ENCODE data around the gene AK8. TPM values are rescaled to one million over a fixed set of nuclear protein-coding genes. Genes with fewer than 3 reads are reported as not detected.

Gene AK8
- total RNA-seq, 1 donor from 2014 or later: 0.07 TPM

DNA sequence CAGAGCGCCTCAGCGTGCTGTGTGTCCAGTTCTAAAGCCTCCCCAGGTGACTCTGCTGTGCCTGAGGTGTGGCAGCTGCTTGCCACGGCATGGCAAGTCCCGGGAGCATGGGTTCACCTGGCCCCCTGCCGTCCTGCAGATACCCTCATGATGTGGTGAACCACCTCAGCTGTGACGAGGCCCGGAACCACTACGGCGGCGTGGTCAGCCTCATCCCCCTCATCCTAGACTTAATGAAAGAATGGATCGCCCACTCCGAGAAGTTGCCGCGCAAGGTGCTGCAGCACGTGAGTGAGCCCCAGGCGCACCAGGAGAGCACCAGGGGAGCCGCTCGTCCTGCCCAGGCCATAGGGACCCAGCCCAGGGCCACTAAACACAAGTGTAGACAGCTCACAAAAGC lies 10.1 kb upstream of the AK8 start:
- DNase-seq (ENCODE audit: low read depth, low spot score): no peak

DNA sequence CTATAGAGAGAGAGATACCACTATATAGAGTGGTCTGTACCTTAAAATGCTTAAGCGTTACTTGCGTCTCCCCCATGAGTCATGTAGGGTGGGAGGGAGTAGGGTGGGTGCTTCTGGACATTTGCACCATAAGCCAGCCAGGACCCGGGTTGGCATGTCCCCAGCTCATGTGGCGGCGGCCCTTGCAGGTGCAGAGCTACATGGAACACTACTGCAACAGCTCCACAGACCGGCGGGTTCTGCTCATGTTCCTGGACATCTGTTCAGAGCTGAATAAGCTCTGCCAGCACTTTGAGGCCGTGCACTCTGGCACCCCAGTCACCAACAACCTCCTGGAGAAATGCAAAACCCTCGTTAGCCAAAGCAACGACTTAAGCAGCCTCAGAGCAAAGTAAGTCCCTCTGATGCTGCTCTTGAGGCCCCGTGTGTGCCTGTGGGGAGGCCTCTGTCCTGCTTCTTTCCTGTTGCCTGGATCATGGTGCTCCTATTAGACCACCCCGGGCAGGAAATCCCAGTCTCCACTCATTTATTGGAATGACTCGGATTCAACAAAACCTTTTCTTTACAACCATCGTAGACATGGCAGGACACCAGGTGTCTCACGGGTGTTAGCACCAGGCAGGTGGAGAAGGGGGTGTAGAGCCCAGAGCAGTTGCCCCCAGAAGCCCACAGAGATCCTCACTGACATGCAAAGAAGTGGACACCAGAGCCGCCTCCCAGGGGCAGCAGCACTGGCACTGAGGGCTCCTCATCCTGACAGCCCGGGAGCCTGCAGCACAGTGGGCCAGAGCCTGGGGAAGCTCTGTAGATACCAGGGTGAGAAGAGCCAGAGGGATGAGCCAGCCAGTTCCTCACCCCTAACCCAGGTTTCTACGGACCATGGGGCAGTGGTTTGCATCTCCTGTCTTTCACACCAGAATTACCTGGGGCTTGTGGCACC lies 9.4 kb upstream of the AK8 start:
- no peak for DNase-seq (ENCODE audit: low read depth, low spot score)

DNA sequence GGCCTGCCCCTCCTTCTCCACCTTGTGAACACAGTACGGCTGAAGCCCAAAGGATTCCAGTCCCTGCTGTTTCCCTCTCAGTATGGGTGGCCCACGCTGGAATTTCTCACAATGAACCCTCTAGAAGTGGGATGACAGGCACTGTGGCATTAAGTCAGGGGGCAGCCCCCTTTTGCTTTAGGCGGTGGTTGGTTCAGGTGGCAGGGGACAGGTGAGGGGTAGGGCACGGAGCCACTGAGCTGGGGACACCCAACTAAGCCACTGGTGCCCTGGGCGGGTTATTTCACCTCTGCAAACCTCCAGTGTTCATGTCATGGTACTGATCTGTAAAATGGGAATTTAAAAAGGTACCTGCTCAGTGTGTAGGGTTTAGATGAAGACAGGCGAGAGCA lies 8.2 kb upstream of the AK8 start:
- DNase-seq (ENCODE audit: low read depth, low spot score): no peak

DNA sequence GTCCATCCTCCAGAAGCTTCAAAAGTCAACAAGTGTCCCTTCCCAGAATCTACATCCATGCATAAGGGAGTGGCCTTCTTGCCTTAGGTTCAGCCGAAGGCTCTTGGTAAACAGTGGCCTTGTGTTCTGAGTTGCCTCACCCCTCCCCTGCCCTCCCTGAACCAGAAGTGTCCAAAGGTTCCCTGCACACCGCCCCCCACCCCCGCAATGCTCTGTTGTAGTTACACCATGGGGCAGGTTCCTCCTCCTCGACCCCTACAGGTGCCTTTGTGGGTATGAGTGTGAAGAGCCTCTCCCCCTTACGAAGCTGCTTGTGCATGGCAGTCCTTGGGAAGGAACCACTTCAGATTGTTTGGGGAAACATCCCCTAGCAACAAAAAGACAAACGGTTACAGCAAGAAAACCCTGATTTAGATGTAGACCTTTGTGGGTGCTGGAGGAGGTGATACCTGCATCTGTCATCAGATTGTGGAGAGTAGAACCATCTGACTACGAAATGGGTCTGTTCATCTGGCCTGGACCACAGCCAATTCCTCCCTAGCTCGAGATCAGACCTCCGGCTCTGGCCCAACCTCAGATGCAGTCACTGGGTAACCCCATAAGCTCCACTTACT lies 7.7 kb upstream of the AK8 start:
- DNase-seq (ENCODE audit: low read depth, low spot score): no peak

DNA sequence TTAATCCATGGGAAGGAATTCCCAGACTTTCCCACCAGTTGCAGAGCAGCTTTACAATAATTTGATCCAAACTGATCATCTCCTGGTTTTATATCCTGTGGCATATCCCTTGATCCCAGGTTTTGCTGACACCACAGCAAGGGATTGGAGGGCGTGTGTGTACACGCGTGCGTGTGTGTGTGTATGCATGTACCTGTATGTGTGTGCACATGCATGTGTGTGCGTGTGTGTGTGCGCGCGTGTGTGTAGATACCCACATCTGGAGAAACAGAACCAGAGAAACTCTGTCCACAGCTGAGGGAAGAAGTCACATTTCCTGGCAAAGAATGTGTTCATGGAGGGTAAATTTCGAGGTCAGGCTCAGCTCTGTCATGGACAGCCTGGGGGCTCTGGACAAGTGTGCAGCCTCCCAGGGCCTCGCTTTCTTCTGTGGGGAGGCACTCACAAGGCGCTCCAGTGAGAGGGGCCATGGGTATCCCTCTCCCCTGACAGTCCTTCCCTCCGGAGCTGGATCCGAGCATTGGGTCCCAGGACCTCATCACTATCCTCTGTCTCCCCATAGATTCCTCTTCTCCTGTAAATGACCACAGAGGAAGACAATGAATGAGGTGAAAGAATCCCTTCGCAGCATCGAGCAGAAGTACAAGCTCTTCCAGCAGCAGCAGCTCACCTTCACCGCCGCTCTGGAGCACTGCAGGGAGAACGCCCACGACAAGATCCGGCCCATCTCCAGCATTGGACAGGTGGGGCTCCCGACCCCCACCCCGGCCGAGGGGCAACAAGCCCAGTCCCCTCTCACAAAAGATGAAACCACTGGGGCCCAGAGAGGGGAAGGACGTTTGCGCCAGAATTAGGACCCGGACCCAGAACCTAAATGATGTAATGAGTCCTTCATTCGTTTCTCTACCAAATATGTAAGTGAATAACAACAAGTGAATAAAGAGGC lies 5.5 kb upstream of the AK8 start:
- no peak for DNase-seq (ENCODE audit: low read depth, low spot score)

DNA sequence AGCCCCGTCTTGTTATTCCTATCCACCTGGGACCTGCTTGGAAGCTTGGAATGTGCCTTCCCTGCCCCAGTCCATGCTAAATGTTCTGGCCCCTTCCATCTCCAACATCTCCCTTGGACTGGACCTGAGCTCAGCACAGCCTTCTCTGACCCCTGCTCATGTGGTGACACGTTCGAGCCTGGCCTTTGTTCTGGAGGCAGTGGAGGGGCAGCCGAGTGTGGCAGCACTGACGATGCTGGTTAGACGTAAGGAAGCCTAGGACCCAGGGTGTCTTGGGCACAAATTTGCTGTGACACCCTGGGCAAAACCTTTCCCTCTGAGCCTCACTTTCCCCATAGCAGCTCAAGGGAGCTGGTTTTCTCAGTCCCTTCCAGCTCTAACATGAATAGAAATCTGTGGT lies 4.5 kb upstream of the AK8 start:
- DNase-seq (ENCODE audit: low read depth, low spot score): no peak

DNA sequence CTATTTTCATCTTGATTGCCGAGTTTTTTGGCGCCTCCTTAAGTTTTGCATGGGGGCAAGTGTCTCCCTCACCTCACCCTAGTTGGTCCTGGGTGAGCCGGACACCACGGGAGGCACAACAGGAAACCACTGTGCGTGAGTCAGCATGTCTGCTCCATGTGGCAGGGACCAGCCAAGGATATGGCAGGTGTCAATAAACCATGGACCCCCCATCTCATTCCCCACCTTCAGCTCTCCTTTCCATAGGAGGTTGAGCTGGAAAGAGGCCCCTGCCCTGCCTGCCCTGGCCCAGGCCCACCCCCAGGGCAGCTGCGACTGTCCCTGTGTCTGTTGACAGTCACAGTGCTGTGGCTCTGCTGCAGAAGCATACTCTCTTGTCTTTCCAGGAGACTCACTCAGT lies 3.7 kb upstream of the AK8 start:
- no peak for DNase-seq (ENCODE audit: low read depth, low spot score)

DNA sequence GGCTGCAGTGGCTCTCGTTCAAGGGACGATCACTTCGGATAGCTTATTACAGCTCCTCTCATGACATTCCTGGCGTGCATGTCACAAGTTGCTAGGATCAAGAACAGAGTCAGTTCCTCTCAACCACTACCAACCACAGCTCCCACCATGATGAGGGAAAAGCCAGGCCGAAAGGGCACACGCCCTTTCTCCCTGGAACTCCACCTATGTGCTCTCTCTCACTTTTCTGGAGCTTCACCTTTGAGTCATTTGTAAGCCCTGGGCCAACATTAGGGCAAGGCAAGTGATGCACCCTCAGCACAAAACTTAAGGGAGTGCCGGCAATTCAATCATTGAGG lies 2.2 kb upstream of the AK8 start:
- DNase-seq (ENCODE audit: low read depth, low spot score): no peak

DNA sequence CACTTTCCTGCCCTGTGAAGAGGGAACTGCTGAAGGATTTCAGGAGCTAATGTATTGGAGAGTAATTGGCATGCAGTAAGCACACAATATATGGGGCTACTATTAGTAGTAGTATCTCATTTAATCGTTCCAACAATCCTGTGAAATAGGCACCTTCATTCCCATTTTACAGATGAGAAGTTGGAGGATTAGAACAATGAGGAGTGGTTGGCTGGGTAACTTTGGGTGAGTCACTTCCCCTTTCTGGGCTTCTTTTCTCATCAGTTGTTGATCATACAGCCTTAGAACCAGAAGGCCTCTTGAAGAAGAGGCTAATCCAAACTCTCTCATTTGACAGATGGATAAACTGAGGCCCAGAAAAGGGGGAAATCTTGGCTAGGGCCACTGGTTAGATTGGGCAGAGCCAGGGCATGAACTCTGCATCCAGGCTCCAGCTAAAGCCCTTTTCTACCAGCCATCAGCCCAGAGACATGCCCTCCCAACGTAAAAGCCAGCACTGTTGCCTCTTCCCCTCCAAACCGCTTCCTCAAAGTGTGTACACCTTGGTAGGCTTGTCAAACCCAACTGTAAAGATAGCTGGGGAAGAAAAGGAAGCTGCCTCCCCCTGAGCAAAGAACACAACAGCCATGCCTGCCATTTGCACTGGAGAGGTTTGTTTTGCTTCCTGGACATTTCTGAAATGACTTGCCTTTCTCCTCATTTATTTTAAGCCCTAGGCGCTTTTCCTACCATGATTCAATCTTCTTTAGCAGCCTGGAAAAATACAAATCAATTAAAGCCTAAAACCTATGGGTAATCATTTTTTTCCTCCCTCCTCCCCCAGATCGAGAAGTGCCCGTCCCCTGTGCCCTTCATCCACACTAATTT lies 1.6 kb upstream of the AK8 start:
- DNase-seq (ENCODE audit: low read depth, low spot score): no peak

DNA sequence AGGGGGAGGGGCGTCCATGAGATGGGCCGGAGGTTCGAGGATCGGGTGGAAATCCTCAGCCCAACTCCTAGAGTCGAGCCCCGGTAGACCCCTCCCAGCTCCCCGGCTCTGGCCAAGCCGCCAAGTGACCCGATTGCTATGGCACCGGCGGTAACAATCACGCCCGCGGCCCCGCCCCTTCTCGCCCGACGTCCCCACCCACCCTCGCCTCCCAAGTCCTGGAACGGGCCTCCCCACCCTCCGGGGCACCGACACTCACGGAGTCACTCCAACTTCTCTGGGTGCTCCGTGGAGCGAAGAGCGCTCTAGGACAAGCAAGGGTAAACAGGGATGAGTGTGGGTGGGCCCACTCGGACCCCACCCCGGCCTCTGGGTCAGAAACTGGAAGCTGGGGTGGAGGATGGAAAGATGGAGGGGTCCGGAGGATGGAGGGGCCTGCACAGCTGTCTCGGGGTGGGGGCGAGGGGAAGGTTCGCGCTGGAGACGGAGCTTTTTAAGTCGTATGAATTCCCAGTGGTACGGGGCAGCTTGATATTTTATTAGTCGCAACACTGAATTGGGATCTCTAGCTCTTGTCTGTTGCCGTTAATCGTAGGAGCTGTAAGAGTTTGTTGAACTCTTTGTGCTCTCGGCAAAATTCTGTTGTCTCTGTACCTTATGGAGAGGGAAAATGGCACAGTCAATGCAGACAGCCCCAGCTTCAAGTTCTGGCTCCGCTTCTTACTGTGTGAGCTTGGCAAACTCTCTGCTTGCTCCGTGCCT lies 792 bp upstream of the AK8 start, which contains the start of gene SPACA9:
SPACA9 (plus strand) TSS at position 204 of the 762 bp plus-strand sequence. CDS start 5,050 bp downstream, outside the sequence.
- DNase-seq (ENCODE audit: low read depth, low spot score): no peak

DNA sequence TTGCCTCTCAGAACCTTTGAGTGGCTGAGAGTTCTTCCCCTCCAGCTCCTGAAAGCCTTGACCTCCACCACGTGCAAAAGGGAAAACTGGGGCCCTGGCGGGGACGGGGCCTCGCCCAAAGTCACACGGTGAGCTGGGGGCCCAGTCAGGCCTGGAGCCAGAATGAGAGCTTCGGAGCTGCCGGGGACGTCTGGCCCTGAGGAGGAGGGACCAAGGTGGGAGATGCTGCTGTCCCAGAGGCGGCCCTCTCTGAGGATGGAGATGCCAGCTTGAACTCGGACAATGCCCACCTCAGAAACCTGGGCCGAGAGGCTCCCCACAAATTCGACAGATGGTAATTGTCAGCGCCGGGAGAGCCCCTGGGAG lies 643 bp downstream of the AK8 start:
- DNase-seq (ENCODE audit: low read depth, low spot score): no peak

DNA sequence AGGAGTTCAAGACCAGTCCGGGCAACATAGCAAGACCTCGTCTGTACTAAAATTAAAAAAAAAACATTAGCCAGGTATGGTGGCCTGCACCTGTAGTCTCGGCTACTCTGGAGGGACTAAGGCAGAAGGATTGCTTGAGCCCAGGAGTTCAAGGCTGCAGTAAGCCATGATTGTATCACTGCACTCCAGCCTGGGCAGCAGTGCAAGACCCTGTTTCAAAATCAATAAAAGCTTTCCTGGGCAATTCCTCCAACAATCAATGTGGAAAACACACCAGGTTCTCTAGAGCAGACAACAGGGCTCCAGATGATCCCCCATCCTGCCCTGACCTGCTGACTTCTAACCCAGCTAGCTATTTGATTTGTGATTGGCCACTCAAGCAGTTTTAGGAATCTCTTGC lies 1.2 kb downstream of the AK8 start:
- DNase-seq (ENCODE audit: low read depth, low spot score): no peak

DNA sequence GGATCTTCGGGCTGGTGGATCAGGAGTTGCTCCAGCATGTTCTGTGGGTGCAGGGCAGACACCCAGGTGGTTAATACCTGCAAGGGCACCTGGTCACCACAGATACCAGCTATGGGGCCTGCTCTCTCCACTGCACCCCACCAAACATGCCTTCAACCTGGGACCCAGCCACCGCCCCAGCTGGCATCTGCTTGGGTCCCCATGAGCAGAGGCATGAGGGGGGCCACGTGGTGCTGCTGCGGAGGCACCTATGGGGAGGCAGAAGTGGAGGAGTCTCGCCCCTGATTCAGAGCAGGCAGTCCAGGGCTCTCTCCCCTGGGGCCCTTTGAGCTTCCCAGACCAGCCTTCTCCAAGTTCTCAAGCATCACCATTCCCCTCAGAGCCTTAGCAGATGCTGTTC lies 2.9 kb downstream of the AK8 start:
- DNase-seq (ENCODE audit: low read depth, low spot score): no peak

DNA sequence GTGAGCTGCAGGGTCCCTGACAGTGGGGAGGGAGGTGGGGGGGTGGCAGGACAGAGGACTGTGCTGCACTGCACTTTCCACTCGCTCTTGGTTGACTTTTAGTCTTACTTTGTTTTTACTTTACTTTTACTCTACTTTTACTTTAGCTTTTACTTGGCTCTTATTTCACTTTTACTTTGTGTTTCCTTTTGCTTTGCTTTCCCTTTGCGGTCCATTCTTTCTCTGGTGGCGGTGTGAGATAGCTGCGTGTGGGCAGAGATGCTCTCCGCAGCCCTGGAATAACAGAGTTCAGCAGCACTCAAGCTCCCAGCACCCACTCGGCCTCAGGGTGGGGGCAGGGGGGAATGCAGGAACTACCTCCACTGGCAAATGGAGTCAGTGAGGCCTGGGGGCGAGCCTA lies 4.7 kb downstream of the AK8 start:
- DNase-seq (ENCODE audit: low read depth, low spot score): no peak

DNA sequence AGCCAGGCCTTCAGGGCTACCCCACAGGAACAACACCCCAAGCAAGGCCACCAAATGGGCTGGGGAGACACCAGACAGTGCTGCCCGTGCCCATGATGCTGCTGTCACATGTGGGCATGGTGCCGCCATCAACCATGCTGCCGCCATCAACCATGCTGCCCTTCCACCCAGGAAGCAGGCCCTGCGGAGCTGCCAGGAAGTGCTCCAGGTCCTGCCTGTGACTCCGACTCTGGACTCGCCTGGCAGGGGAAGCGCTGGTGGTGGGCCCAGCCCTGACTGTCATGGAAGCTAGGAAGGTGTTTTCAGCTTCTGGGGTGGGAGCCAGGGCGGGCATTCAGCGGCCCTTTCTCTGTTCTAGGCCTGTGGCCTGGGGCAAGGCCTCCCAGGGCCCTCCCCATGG lies 8.8 kb downstream of the AK8 start:
- DNase-seq (ENCODE audit: low read depth, low spot score): no peak

DNA sequence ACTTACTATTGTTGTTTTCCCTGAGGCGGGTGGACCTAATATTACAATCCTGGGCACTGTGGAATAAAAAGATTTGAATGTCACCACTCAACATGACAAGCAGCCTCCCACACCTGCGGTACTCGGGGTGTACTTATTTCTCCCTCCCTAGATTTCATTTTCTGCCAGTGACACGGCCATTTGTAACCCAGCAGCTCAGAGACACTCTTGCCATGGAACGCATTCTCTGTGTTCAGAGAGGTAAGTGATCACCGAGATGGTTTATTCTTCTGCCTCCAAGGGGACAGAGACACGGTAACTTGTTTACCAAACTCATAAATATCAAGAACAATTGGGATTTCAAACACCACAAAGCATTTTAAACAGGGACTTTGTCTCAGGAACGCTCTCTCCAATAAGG lies 11.2 kb downstream of the AK8 start:
- DNase-seq (ENCODE audit: low read depth, low spot score): no peak

DNA sequence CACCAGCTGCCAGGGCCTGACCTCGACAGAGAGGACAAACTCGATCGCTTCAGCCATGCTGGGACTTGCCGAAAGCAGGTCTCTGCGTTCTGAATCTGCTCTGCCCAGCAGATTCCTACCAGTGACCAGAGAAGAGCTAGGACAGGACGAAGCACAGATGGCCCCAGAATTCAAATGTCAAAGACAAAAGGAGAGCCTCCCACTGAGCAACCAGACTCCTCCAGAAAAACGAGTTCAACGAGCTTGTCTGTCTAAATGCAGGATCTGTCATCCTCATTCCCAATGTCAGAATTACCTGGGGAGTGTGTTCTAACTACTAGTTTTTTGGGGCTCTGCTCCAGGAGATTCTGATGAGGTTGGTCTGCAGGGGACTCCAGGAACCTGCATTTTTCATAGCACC lies 13.4 kb downstream of the AK8 start:
- DNase-seq (ENCODE audit: low read depth, low spot score): no peak

DNA sequence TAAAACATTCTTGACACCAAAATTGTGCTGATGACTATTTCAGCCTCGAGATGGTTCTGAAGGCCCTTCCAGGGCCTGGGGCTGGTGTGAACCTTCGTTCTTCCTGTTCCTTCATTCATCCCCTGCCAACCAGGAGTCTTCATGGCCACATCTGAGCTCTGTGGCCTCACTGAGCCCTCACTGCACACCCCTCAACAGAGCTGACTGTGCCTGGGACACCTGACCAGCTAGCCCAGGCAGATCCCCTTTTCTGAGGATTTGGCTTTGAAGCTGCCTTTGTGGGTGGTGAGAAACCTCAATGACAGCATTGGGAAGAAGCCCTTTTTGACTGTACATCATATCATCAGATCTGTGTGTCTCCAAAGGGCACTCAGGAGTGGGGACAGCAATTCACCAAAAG lies 13.8 kb downstream of the AK8 start:
- no peak for DNase-seq (ENCODE audit: low read depth, low spot score)

DNA sequence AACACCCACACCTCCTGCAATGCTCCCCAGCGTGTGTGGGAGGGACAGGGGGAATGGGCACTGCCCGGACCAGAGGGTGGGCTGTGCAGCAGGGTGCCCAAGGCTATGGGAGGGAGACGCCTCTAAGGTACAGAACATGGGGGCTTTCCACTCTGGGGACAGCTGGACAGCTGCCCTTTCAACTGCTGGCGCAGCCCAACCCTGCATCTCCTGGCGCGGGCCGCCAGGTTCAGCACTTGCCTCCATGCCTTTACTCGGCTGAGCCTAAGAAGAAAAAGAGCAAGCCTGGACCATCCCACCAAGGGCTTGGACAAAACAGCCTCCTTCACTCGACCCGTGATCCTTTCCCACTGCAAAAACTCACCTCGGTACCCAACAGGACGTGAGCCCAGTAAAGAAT lies 15.0 kb downstream of the AK8 start:
- no peak for DNase-seq (ENCODE audit: low read depth, low spot score)

DNA sequence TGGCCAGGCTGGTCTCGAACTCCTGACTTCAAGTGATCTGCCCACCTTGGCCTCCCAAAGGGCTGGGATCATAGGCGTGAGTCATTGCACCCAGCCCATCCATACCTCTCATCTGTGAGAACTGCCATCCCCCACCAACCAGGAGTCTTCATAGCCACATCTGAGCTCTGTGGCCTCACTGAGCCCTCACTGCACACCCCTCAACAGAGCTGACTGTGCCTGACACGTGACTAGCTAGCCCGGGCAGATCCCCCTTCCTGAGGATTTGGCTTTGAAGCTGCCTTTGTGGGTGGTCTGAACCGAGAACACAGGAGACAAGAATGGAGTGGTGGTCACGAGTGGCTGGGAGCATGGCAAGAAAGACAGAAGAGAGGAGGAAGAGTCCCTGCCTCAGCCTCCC lies 15.6 kb downstream of the AK8 start:
- no peak for DNase-seq (ENCODE audit: low read depth, low spot score)

All from pulmonary artery endothelial cell (primary cell).